ENCODE data around the gene KRT32.

KRT32 gene

GRCh38 chr17:41466988-41467387 lies at the start of gene KRT32:
KRT32 (minus strand) TSS chr17:41467386; CDS start chr17:41467325, 61 bp downstream.
- no peak for DNase-seq (ENCODE audit: low spot score)

GRCh38 chr17:41516830-41517283 lies 49.7 kb upstream of the KRT32 start:
- DNase-seq (ENCODE audit: low spot score), result no peak

GRCh38 chr17:41516147-41516829 lies 49.1 kb upstream of the KRT32 start:
- no peak for DNase-seq (ENCODE audit: low spot score)

GRCh38 chr17:41513168-41513547 lies 46.0 kb upstream of the KRT32 start:
- no peak for DNase-seq (ENCODE audit: low spot score)

- no peak for DNase-seq (ENCODE audit: low spot score)
Observed at GRCh38 chr17:41512546-41513167, 45.5 kb upstream of the KRT32 start.

GRCh38 chr17:41511716-41512115 lies 44.5 kb upstream of the KRT32 start:
- DNase-seq (ENCODE audit: low spot score), result no peak

- DNase-seq (ENCODE audit: low spot score), result no peak
Observed at GRCh38 chr17:41511116-41511515, 43.9 kb upstream of the KRT32 start.

GRCh38 chr17:41510251-41511065 lies 43.3 kb upstream of the KRT32 start:
- no peak for DNase-seq (ENCODE audit: low spot score)

- no peak for DNase-seq (ENCODE audit: low spot score)
Observed at GRCh38 chr17:41507315-41507880, 40.2 kb upstream of the KRT32 start.

- no peak for DNase-seq (ENCODE audit: low spot score)
Observed at GRCh38 chr17:41505809-41506767, 38.9 kb upstream of the KRT32 start.

GRCh38 chr17:41505007-41505808 lies 38.0 kb upstream of the KRT32 start, which contains the start of gene KRT13:
KRT13 (minus strand) TSS chr17:41505612; CDS start chr17:41505550, 62 bp downstream.
- no peak for DNase-seq (ENCODE audit: low spot score)

GRCh38 chr17:41504246-41504977 lies 37.2 kb upstream of the KRT32 start:
- no peak for DNase-seq (ENCODE audit: low spot score)

- DNase-seq (ENCODE audit: low spot score), result no peak
Observed at GRCh38 chr17:41503202-41503601, 36.0 kb upstream of the KRT32 start.

GRCh38 chr17:41500131-41500911 lies 33.1 kb upstream of the KRT32 start:
- no peak for DNase-seq (ENCODE audit: low spot score)

- DNase-seq (ENCODE audit: low spot score), result no peak
Observed at GRCh38 chr17:41499714-41500113, 32.5 kb upstream of the KRT32 start.

GRCh38 chr17:41498276-41498675 lies 31.1 kb upstream of the KRT32 start:
- DNase-seq (ENCODE audit: low spot score), result no peak

- peak; percentile 53 for DNase-seq (ENCODE audit: low spot score)
Observed at GRCh38 chr17:41496803-41497484, 29.8 kb upstream of the KRT32 start.

- no peak for DNase-seq (ENCODE audit: low spot score)
Observed at GRCh38 chr17:41494524-41494923, 27.3 kb upstream of the KRT32 start.

All from CD4-positive, alpha-beta T cell treated with Interleukin-2 at 100 ng/mL for 4 hours (primary cell).